HG02642 (cell line): ENCODE measurements around the gene EI24.

Experiments used
- ATAC-seq: cut with Tn5 transposase; IDR thresholded peaks from one replicate; pipeline ENCODE4 v1.9.1; 2021; ENCODE audit warnings: mild to moderate bottlenecking; ENCODE audit not compliant: unreplicated experiment, poor library complexity

Gene EI24

DNA sequence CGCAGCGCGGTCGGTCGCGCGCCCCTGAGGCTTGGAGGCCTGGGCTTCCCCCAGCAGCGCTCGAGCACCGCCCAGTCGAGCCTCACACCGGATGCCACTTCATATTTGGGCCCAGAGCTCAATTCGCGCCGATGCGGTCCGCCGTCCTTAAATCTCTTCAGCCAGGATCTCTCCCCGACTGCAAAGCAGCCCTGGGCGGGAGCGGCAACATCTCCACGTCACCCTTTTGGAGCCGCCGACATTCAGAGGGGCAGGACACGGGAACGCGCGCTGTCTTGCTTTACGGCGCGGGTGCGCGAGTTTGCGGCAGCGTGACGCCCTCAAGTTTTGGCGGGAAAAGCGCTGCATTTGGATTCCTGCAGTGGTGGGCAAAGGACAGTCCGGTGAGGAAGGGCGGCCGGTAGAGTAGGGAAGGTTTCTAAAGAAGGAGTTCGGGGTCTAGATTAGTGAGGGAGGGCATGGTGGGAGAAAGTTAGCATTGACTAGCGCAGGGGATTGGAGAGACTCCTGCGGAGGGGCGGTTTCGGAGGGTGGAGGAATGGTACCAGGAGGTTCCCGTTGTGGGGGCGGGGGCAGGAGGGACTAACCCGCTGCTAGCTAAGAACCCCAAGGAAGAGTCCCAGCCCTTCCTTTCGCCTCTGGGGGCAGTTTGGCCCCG is 56.5 kb downstream of the EI24 start:
- ATAC-seq: peak; percentile 88

DNA sequence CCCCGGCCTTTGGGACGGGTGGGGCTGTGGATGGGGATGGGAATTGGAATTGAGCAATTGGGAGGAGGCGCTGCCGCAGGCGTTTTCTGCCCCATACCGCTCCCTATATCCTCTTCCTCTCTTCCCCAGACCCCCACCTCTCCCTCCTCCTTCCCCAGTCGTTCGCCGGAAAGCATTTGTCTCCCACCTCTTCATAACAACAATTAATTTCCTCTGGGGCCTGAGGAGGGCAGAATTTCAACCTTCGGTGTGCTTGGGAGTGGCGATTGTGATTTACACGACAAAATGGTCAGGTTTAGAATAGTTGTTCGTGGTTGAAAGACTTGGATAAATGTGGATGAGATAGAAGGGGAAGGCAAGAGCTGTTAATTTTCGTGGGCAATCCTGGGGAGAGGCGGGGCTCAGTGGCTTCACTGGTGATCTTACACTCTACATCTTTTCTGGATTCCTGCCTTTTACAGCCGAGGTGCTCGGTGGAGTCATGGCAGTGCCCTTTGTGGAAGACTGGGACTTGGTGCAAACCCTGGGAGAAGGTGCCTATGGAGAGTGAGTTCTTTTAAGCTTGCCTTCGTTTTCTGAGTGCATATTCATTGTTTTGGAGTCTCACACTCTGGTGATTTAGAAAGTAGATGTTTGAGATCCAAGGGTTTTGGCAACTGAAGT is 57.1 kb downstream of the EI24 start:
- peak; percentile 34 for ATAC-seq

DNA sequence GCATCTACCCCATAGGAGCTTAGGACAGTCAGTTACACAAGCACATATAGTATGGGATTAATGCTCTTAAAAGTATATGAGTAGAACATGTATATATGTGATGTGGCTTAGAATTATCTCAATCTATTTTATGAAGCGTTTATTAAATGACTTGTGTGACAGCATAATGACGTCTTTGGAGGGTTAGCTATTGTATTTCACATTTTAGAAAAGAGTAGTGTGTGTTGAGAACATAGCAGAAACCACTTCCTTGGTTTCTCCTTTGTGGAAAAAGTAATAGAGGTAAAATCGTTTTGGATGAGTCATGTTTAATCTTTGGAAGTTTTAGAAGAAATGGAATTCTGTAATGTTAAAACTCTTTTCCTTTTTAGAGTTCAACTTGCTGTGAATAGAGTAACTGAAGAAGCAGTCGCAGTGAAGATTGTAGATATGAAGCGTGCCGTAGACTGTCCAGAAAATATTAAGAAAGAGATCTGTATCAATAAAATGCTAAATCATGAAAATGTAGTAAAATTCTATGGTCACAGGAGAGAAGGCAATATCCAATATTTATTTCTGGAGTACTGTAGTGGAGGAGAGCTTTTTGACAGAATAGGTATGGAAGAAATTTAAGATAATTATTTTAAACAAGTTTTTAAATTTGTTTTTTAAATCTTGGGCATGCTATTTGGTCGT is 58.1 kb downstream of the EI24 start:
- no peak for ATAC-seq
